ENCODE results near the gene NFASC.

GRCh38 chr1:205064301-205064700, 193.6 kb downstream of the NFASC start:
- TF ChIP-seq CTCF (IDR thresholded peaks at IDR 0.05) (no peak), POLR2A (IDR thresholded peaks at IDR 0.05) (no peak)
